HepG2 (cell line): ENCODE measurements around the gene CDHR1. TPM values are rescaled to one million over a fixed set of nuclear protein-coding genes. Genes with fewer than 3 reads are reported as not detected.

Experiments
- KAT8 ChIP-seq: IDR thresholded peaks from 2 replicates; pipeline ENCODE4 v1.6.1; 2016; ENCODE audit warnings: missing genetic modification reagents, missing compliant biosample characterization
- TFAP4 ChIP-seq: sonication (generic); IDR thresholded peaks from 2 replicates; pipeline ENCODE4 v1.6.1; 2016; ENCODE audit warnings: low read depth, borderline replicate concordance
- ZBTB1 ChIP-seq: sonication (generic); formaldehyde crosslinking; IDR thresholded peaks from 2 replicates; pipeline ENCODE4 v1.4.0; 2020; ENCODE audit warnings: missing genetic modification reagents, borderline replicate concordance
- ZBTB40 ChIP-seq, 2 experiments: fragments of 450-650 bp in 1 of 2; sonication (generic) in 1 of 2; formaldehyde crosslinking in 1 of 2; IDR thresholded peaks; 2 replicates each; pipeline versions ENCODE4 v1.6.1 to v1.8.0; 2016 to 2022; ENCODE audit warnings: antibody characterized with exemption in 1 of 2, mild to moderate bottlenecking in 1 of 2, missing genetic modification reagents in 1 of 2
- ZBTB42 ChIP-seq: sonication (generic); formaldehyde crosslinking; IDR thresholded peaks from 2 replicates; pipeline ENCODE4 v1.5.0; 2020; ENCODE audit warnings: mild to moderate bottlenecking, missing genetic modification reagents
- ZNF142 ChIP-seq: sonication (generic); formaldehyde crosslinking; IDR thresholded peaks from 2 replicates; pipeline ENCODE4 v1.4.0; 2020; ENCODE audit warnings: missing genetic modification reagents
- ZNF276 ChIP-seq: sonication (generic); formaldehyde crosslinking; IDR thresholded peaks from 2 replicates; pipeline ENCODE4 v1.4.0; 2020; ENCODE audit warnings: mild to moderate bottlenecking, low read depth, missing genetic modification reagents
- ZNF337 ChIP-seq: sonication (generic); formaldehyde crosslinking; IDR thresholded peaks from 2 replicates; pipeline ENCODE4 v1.5.1; 2020; ENCODE audit warnings: missing genetic modification reagents, low read depth, mild to moderate bottlenecking, borderline replicate concordance
- ZNF546 ChIP-seq: sonication (generic); formaldehyde crosslinking; conservative IDR thresholded peaks from 2 replicates; pipeline ENCODE4 v1.8.1; 2023; ENCODE audit warnings: mild to moderate bottlenecking, missing genetic modification reagents
- ZNF775 ChIP-seq: sonication (generic); formaldehyde crosslinking; IDR thresholded peaks from 2 replicates; pipeline ENCODE4 v1.4.0; 2020; ENCODE audit warnings: missing genetic modification reagents, mild to moderate bottlenecking, moderate library complexity, borderline replicate concordance
- polyA plus RNA-seq, 8 experiments: library from polyadenylated mRNA; depleted of rRNA in 3 of 8; stranded (reverse) in 7 of 8; unstranded in 1 of 8; fragments of >200 nt; fragmentation: Illumina TruSeq in 4 of 8; extraction: Trizol in 4 of 8; gene quantifications; 2 replicates each; pipeline versions ENCODE4 v1.2.1 to v1.2.3, GENCODE V29; 2011 to 2016; ENCODE audit warnings: low read depth in 4 of 8, missing spikeins in 1 of 8, mixed read lengths in 1 of 8; ENCODE audit not compliant: insufficient read depth in 1 of 8
- total RNA-seq, 5 experiments: library from RNA; depleted of rRNA; stranded (reverse); fragments of >200 nt; fragmentation: Illumina TruSeq; extraction: Trizol; gene quantifications; 2 replicates each; pipeline ENCODE4 v1.2.3, GENCODE V29; 2016; ENCODE audit warnings: low read depth in 1 of 5

CDHR1 gene
- total and polyA plus RNA-seq, 2 of the 13 experiments (the other 11 are each of a cell fraction or from before 2014, with no cell fraction given) = 0.04 to 0.09 TPM

GRCh38 chr10:84267503-84268126 lies 73.3 kb downstream of the CDHR1 start (continued):
- TF ChIP-seq ZBTB40 (IDR thresholded peaks at IDR 0.05) = no peak
- TF ChIP-seq ZBTB40 (CRISPR knock-in tag; IDR thresholded peaks at IDR 0.05) = no peak
- no peak for TF ChIP-seq ZNF546 (CRISPR knock-in tag)
- TF ChIP-seq ZNF337 = no peak
- TF ChIP-seq TFAP4 = peak; percentile 67; the same call in 1 of the 2 replicates
- no peak for TF ChIP-seq ZBTB1
- TF ChIP-seq ZNF276 (CRISPR knock-in tag) = no peak
- TF ChIP-seq ZNF775 = no peak
- TF ChIP-seq KAT8 (CRISPR knock-in tag) = no peak
- TF ChIP-seq ZBTB42 = no peak
- no peak for TF ChIP-seq ZNF142 (CRISPR knock-in tag)
